HG02885 (cell line): ENCODE measurements around the gene ALPG.

Source experiments
- ATAC-seq: cut with Tn5 transposase; IDR thresholded peaks from one replicate; pipeline ENCODE4 v1.9.1; 2021; ENCODE audit warnings: mild to moderate bottlenecking; ENCODE audit not compliant: unreplicated experiment, poor library complexity

Gene ALPG

DNA sequence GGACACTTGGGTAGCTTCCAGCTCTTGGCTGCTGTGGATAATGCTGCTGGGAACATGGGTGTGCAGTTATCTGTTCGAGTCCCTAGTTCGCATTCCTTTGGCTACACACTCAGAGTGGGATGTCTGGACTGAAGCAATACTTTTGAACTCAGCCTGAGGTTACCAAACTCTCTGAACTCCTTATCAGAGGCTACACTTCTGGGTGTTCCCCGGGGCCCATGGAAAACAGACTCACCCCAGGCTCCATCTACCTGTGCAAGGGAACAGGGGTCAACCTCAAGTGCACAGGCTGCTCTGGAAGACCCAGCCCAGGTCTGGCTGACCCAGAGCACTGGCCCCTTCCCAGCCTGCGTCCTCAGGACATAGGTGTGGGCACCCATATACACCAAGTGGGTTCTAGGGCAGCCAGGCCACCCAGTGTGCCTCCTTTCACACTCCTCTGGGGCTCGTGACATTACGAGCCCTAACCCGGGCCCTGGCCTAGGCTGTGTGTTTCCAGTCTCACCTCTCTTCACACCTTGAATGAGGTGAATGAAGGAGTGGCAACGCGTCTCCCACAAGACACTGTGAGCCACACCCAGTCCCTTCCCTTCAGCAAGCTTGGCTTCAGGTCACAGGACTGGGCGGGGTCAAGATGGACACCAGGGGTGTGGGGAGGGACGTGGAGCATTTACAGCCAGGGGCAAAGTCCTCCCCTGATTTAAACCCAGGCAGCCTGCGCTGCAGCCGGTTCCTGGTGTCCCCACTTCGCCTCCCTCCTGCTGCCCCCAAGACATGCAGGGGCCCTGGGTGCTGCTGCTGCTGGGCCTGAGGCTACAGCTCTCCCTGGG is 49.0 kb downstream of the ALPG start, which contains the start of gene ALPI:
Gene ALPI, plus strand, starts transcription at position 728 of the 830 bp plus-strand sequence. Its CDS starts 47 bp downstream, at position 775.
- ATAC-seq: no peak

DNA sequence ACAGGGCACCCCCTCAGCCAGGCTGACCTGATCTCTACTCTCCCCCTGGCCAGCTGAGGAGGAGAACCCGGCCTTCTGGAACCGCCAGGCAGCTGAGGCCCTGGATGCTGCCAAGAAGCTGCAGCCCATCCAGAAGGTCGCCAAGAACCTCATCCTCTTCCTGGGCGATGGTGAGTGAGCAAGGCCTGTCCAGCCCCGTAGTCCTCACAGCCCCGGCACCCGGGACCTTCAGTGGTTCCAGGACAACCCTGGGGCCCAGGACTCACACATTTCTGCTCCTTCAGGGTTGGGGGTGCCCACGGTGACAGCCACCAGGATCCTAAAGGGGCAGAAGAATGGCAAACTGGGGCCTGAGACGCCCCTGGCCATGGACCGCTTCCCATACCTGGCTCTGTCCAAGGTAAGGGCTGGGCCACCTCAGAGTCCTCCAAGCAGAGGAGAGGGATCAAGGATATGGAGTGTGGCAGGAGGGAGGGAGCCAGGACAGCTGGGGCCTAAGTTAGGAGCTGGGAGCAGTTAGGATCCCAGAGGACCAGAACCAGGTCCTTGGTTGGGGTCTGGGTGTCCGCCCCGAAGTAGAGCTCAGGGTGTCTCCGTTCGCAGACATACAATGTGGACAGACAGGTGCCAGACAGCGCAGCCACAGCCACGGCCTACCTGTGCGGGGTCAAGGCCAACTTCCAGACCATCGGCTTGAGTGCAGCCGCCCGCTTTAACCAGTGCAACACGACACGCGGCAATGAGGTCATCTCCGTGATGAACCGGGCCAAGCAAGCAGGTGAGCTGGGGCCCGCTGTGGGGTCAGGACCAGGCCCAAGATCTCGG is 49.9 kb downstream of the ALPG start:
- ATAC-seq: no peak

DNA sequence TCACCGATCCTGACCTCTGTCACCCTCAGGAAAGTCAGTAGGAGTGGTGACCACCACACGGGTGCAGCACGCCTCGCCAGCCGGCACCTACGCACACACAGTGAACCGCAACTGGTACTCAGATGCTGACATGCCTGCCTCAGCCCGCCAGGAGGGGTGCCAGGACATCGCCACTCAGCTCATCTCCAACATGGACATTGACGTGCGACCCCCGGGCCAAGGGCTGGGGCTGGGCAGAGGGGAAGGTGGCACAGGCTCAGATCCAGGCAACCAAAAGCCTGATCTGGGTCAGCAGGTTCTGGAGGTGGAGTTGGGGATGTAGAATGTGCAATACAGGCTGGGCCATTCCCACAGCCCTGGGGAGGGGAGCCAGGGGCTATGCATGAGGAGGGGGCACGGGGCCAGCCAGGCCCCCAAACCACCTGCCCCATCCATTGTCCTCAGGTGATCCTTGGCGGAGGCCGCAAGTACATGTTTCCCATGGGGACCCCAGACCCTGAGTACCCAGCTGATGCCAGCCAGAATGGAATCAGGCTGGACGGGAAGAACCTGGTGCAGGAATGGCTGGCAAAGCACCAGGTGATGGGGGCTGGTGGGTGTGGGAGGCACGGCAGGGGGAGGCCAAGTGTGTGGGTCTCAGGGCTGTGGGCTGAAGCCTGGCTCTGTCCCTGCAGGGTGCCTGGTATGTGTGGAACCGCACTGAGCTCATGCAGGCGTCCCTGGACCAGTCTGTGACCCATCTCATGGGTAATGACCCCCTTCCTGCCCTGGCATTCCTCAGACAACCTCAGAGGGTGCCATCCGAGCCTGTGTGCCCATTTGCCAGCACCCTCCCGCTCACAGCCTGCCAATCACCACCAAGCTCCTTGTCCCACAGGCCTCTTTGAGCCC is 50.7 kb downstream of the ALPG start:
- no peak for ATAC-seq

- ATAC-seq: no peak
Observed at GRCh38 chr2:232458051-232458660, 51.5 kb downstream of the ALPG start.

- ATAC-seq: no peak
Observed at GRCh38 chr2:232458661-232459418, 52.2 kb downstream of the ALPG start.

DNA sequence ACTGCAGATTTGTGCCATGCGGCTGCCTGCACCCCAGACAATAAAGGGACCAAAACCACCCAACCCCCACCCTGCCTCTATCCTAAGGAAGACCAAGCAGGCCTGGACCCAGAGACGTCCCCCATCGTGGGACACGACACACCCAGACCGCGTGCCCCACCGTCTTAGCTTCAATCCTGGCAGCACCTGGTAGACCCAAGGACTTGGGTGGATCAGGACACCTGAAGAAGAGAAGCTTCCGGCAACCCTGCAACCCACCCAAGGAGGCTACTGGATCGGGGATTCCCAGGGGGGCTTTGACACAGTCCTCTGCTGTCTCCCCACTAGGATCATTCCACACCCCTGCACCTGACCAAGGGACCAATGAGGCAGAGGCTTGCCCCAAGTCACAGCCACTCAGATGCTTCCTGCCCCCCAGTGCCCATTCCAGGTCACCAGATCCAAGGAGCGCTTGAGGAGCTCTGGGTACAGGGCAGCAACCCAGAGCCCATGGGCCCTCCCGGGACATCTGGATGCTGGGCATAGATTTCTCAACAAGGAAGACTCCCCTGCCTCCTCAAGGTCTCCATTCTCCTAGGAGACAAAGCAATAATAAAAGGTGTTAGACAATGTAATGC is 52.9 kb downstream of the ALPG start:
- ATAC-seq: no peak

GRCh38 chr2:232460171-232460570 is 53.5 kb downstream of the ALPG start:
- no peak for ATAC-seq
